HepG2 (cell line): Measurements from ENCODE around the gene MTHFD1L. TPM values are rescaled to one million over a fixed set of nuclear protein-coding genes. Genes with fewer than 3 reads are reported as not detected.

Experiments
- BCL6 ChIP-seq: IDR thresholded peaks from 2 replicates; pipeline ENCODE4 v1.6.1; 2016; ENCODE audit warnings: missing genetic modification reagents, missing compliant biosample characterization
- NR3C1 ChIP-seq: sonication (generic); formaldehyde crosslinking; IDR thresholded peaks from 2 replicates; pipeline ENCODE4 v1.4.0; 2020; ENCODE audit warnings: missing genetic modification reagents
- PHF20 ChIP-seq: sonication (generic); formaldehyde crosslinking; IDR thresholded peaks from 2 replicates; pipeline ENCODE4 v1.5.0; 2020; ENCODE audit warnings: mild to moderate bottlenecking, missing genetic modification reagents
- SMAD9 ChIP-seq: sonication (generic); formaldehyde crosslinking; IDR thresholded peaks from 2 replicates; pipeline ENCODE4 v1.5.1; 2020; ENCODE audit warnings: mild to moderate bottlenecking, missing genetic modification reagents
- ZKSCAN5 ChIP-seq: sonication (generic); formaldehyde crosslinking; IDR thresholded peaks from 2 replicates; pipeline ENCODE4 v1.5.1; 2020; ENCODE audit warnings: mild to moderate bottlenecking, missing genetic modification reagents
- ZNF224 ChIP-seq: sonication (generic); formaldehyde crosslinking; IDR thresholded peaks from 2 replicates; pipeline ENCODE4 v1.5.0; 2020; ENCODE audit warnings: mild to moderate bottlenecking, missing genetic modification reagents
- ZNF260 ChIP-seq: sonication (generic); formaldehyde crosslinking; IDR thresholded peaks from 2 replicates; pipeline ENCODE4 v1.4.0; 2020; ENCODE audit warnings: missing genetic modification reagents, low read depth, mild to moderate bottlenecking, borderline replicate concordance
- ZNF343 ChIP-seq: sonication (generic); formaldehyde crosslinking; IDR thresholded peaks from 2 replicates; pipeline ENCODE4 v1.4.0; 2020; ENCODE audit warnings: mild to moderate bottlenecking, missing genetic modification reagents
- ZNF430 ChIP-seq: sonication (generic); formaldehyde crosslinking; IDR thresholded peaks from 2 replicates; pipeline ENCODE4 v1.9.0; 2021; ENCODE audit warnings: mild to moderate bottlenecking, missing genetic modification reagents
- ZNF563 ChIP-seq: sonication (generic); formaldehyde crosslinking; IDR thresholded peaks from 2 replicates; pipeline ENCODE4 v1.8.0; 2022; ENCODE audit warnings: mild to moderate bottlenecking, moderate library complexity, missing genetic modification reagents
- ZNF792 ChIP-seq: IDR thresholded peaks from 2 replicates; pipeline ENCODE4 v1.6.1; 2016
- polyA plus RNA-seq, 8 experiments: library from polyadenylated mRNA; depleted of rRNA in 3 of 8; stranded (reverse) in 7 of 8; unstranded in 1 of 8; fragments of >200 nt; fragmentation: Illumina TruSeq in 4 of 8; extraction: Trizol in 4 of 8; gene quantifications; 2 replicates each; pipeline versions ENCODE4 v1.2.1 to v1.2.3, GENCODE V29; 2011 to 2016; ENCODE audit warnings: low read depth in 4 of 8, missing spikeins in 1 of 8, mixed read lengths in 1 of 8; ENCODE audit not compliant: insufficient read depth in 1 of 8
- total RNA-seq, 5 experiments: library from RNA; depleted of rRNA; stranded (reverse); fragments of >200 nt; fragmentation: Illumina TruSeq; extraction: Trizol; gene quantifications; 2 replicates each; pipeline ENCODE4 v1.2.3, GENCODE V29; 2016; ENCODE audit warnings: low read depth in 1 of 5
- TF ChIP-seq, protein P1 (sequence below): IDR thresholded peaks from 2 replicates; pipeline ENCODE4 v1.6.1; 2016; ENCODE audit warnings: low read depth, missing genetic modification reagents, missing compliant biosample characterization
- TF ChIP-seq, protein P2 (sequence below): sonication (generic); formaldehyde crosslinking; IDR thresholded peaks from 2 replicates; pipeline ENCODE4 v1.9.0; 2022; ENCODE audit warnings: missing genetic modification reagents, mild to moderate bottlenecking, borderline replicate concordance
- TF ChIP-seq, protein P3 (sequence below): IDR thresholded peaks from 2 replicates; pipeline ENCODE4 v1.6.1; 2016
- TF ChIP-seq, protein P4 (sequence below): sonication (generic); formaldehyde crosslinking; IDR thresholded peaks from 2 replicates; pipeline ENCODE4 v1.5.0; 2020; ENCODE audit warnings: missing genetic modification reagents
- TF ChIP-seq, protein P5 (sequence below): sonication (generic); formaldehyde crosslinking; IDR thresholded peaks from 2 replicates; pipeline ENCODE4 v1.8.0; 2022; ENCODE audit warnings: missing genetic modification reagents, mild to moderate bottlenecking, moderate library complexity, borderline replicate concordance

The MTHFD1L gene
- total and polyA plus RNA-seq, 2 of the 13 experiments (the other 11 are each of a cell fraction or from before 2014, with no cell fraction given) = 24.0 to 39.6 TPM

DNA sequence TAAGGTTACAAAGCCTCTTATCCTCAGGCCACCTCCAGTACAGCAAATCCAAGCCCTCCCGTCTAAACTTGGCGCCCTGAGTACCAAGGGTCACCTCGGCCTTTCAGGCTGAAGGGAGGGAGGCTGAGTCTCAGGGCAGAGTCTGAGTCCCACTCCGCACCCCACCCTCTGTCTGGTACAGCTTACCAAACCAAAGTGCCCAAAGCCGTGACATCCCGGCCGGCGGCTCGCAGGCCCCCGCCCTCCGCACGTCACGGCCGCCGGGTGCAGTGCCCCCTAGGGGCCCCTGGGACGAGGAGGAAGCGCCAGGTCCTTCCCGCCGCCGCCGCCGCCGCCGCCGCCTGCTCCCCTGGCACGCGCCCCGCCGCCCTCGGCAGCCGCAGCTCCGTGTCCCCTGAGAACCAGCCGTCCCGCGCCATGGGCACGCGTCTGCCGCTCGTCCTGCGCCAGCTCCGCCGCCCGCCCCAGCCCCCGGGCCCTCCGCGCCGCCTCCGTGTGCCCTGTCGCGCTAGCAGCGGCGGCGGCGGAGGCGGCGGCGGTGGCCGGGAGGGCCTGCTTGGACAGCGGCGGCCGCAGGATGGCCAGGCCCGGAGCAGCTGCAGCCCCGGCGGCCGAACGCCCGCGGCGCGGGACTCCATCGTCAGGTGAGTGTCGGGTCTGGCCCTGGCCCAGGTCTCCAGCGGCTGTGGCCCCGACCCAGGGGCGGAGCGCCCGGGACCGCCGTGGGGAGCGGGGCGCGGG lies at the start of gene MTHFD1L (continued):
- TF ChIP-seq, protein P1, sequence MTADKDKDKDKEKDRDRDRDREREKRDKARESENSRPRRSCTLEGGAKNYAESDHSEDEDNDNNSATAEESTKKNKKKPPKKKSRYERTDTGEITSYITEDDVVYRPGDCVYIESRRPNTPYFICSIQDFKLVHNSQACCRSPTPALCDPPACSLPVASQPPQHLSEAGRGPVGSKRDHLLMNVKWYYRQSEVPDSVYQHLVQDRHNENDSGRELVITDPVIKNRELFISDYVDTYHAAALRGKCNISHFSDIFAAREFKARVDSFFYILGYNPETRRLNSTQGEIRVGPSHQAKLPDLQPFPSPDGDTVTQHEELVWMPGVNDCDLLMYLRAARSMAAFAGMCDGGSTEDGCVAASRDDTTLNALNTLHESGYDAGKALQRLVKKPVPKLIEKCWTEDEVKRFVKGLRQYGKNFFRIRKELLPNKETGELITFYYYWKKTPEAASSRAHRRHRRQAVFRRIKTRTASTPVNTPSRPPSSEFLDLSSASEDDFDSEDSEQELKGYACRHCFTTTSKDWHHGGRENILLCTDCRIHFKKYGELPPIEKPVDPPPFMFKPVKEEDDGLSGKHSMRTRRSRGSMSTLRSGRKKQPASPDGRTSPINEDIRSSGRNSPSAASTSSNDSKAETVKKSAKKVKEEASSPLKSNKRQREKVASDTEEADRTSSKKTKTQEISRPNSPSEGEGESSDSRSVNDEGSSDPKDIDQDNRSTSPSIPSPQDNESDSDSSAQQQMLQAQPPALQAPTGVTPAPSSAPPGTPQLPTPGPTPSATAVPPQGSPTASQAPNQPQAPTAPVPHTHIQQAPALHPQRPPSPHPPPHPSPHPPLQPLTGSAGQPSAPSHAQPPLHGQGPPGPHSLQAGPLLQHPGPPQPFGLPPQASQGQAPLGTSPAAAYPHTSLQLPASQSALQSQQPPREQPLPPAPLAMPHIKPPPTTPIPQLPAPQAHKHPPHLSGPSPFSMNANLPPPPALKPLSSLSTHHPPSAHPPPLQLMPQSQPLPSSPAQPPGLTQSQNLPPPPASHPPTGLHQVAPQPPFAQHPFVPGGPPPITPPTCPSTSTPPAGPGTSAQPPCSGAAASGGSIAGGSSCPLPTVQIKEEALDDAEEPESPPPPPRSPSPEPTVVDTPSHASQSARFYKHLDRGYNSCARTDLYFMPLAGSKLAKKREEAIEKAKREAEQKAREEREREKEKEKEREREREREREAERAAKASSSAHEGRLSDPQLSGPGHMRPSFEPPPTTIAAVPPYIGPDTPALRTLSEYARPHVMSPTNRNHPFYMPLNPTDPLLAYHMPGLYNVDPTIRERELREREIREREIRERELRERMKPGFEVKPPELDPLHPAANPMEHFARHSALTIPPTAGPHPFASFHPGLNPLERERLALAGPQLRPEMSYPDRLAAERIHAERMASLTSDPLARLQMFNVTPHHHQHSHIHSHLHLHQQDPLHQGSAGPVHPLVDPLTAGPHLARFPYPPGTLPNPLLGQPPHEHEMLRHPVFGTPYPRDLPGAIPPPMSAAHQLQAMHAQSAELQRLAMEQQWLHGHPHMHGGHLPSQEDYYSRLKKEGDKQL (CRISPR knock-in tag) = no peak
- TF ChIP-seq ZNF260 (no peak), ZKSCAN5 (no peak), ZNF792 (CRISPR knock-in tag) (peak; percentile 41; the same call in 1 of the 2 replicates), SMAD9 (CRISPR knock-in tag) (no peak), NR3C1 (CRISPR knock-in tag) (no peak), PHF20 (CRISPR knock-in tag) (no peak; the same call in 1 of the 2 replicates), BCL6 (CRISPR knock-in tag) (no peak), ZNF430 (CRISPR knock-in tag) (peak; percentile 39; the same call in 1 of the 2 replicates), ZNF224 (no peak), ZNF563 (CRISPR knock-in tag) (peak; percentile 69), ZNF343 (no peak)
- TF ChIP-seq, protein P2, sequence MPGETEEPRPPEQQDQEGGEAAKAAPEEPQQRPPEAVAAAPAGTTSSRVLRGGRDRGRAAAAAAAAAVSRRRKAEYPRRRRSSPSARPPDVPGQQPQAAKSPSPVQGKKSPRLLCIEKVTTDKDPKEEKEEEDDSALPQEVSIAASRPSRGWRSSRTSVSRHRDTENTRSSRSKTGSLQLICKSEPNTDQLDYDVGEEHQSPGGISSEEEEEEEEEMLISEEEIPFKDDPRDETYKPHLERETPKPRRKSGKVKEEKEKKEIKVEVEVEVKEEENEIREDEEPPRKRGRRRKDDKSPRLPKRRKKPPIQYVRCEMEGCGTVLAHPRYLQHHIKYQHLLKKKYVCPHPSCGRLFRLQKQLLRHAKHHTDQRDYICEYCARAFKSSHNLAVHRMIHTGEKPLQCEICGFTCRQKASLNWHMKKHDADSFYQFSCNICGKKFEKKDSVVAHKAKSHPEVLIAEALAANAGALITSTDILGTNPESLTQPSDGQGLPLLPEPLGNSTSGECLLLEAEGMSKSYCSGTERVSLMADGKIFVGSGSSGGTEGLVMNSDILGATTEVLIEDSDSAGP (CRISPR knock-in tag) = no peak
- TF ChIP-seq, protein P3, sequence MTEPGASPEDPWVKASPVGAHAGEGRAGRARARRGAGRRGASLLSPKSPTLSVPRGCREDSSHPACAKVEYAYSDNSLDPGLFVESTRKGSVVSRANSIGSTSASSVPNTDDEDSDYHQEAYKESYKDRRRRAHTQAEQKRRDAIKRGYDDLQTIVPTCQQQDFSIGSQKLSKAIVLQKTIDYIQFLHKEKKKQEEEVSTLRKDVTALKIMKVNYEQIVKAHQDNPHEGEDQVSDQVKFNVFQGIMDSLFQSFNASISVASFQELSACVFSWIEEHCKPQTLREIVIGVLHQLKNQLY (CRISPR knock-in tag) = no peak
- TF ChIP-seq, protein P4, sequence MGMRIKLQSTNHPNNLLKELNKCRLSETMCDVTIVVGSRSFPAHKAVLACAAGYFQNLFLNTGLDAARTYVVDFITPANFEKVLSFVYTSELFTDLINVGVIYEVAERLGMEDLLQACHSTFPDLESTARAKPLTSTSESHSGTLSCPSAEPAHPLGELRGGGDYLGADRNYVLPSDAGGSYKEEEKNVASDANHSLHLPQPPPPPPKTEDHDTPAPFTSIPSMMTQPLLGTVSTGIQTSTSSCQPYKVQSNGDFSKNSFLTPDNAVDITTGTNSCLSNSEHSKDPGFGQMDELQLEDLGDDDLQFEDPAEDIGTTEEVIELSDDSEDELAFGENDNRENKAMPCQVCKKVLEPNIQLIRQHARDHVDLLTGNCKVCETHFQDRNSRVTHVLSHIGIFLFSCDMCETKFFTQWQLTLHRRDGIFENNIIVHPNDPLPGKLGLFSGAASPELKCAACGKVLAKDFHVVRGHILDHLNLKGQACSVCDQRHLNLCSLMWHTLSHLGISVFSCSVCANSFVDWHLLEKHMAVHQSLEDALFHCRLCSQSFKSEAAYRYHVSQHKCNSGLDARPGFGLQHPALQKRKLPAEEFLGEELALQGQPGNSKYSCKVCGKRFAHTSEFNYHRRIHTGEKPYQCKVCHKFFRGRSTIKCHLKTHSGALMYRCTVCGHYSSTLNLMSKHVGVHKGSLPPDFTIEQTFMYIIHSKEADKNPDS (CRISPR knock-in tag) = no peak; the same call in 1 of the 2 replicates
- TF ChIP-seq, protein P5, sequence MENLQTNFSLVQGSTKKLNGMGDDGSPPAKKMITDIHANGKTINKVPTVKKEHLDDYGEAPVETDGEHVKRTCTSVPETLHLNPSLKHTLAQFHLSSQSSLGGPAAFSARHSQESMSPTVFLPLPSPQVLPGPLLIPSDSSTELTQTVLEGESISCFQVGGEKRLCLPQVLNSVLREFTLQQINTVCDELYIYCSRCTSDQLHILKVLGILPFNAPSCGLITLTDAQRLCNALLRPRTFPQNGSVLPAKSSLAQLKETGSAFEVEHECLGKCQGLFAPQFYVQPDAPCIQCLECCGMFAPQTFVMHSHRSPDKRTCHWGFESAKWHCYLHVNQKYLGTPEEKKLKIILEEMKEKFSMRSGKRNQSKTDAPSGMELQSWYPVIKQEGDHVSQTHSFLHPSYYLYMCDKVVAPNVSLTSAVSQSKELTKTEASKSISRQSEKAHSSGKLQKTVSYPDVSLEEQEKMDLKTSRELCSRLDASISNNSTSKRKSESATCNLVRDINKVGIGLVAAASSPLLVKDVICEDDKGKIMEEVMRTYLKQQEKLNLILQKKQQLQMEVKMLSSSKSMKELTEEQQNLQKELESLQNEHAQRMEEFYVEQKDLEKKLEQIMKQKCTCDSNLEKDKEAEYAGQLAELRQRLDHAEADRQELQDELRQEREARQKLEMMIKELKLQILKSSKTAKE (CRISPR knock-in tag) = no peak
